Common myeloid progenitor, CD34-positive (primary cell): ENCODE measurements around the gene LITAF.

ENCODE experiments used
- CTCF ChIA-PET: fragments of 350-600 bp; sonication (Branson Sonifier 250); formaldehyde crosslinking; loops from one replicate; lab custom pipeline; 2021; ENCODE audit warnings: antibody characterized with exemption; lab: Charles Lee
- POLR2A ChIA-PET: fragments of 350-600 bp; sonication (Branson Sonifier 250); formaldehyde crosslinking; loops from one replicate; lab custom pipeline; 2021; ENCODE audit warnings: antibody characterized with exemption; lab: Charles Lee
- DNase-seq, 3 donors: peaks; one replicate each; pipeline versions ENCODE4 v3.0.0 to v3.0.0-alpha.2; 2013
- H3K27ac ChIP-seq, 2 experiments: 1 replicate in 1 of 2; 2 replicates in 1 of 2; pipeline ENCODE4 v1.7.0; 2013; ENCODE audit warnings: inconsistent platforms in 2 of 2, low read length in 2 of 2, mild to moderate bottlenecking in 2 of 2, low read depth in 1 of 2, moderate library complexity in 1 of 2; ENCODE audit not compliant: severe bottlenecking in 2 of 2, insufficient read depth in 1 of 2, poor library complexity in 1 of 2
- H3K27me3 ChIP-seq, 5 experiments: replicated peaks in 2 of 5; 1 replicate in 3 of 5; 2 replicates in 2 of 5; pipeline versions ENCODE4 v1.6.1 to v1.7.0; 2013; ENCODE audit warnings: low read length in 4 of 5, mild to moderate bottlenecking in 2 of 5, moderate library complexity in 2 of 5, inconsistent platforms in 1 of 5; ENCODE audit not compliant: insufficient read depth in 5 of 5, control insufficient read depth in 4 of 5
- H3K36me3 ChIP-seq, 4 experiments: 1 replicate in 2 of 4; 2 replicates in 2 of 4; pipeline versions ENCODE4 v1.6.1 to v1.7.0; 2013; ENCODE audit warnings: low read length in 3 of 4, control low read depth in 1 of 4, mild to moderate bottlenecking in 1 of 4; ENCODE audit not compliant: control insufficient read depth in 4 of 4, insufficient read depth in 4 of 4
- H3K4me1 ChIP-seq, 4 experiments: 1 replicate in 3 of 4; 2 replicates in 1 of 4; pipeline versions ENCODE4 v1.6.1 to v1.7.1; 2013; ENCODE audit warnings: low read length in 3 of 4, mild to moderate bottlenecking in 3 of 4, control low read depth in 1 of 4, inconsistent platforms in 1 of 4, moderate library complexity in 1 of 4; ENCODE audit not compliant: control insufficient read depth in 4 of 4, insufficient read depth in 4 of 4; ENCODE audit errors: control extremely low read depth in 1 of 4
- H3K4me3 ChIP-seq, 7 experiments: 1 replicate in 4 of 7; 2 replicates in 3 of 7; pipeline versions ENCODE4 v1.5.1 to v1.7.0; 2013; ENCODE audit warnings: mild to moderate bottlenecking in 7 of 7, low read length in 6 of 7, moderate library complexity in 6 of 7, inconsistent platforms in 2 of 7, low read depth in 2 of 7, control low read depth in 1 of 7; ENCODE audit not compliant: insufficient read depth in 4 of 7, control insufficient read depth in 1 of 7; ENCODE audit errors: extremely low read depth in 1 of 7
- H3K9me3 ChIP-seq, 5 experiments: 1 replicate in 4 of 5; 2 replicates in 1 of 5; pipeline versions ENCODE4 v1.6.1 to v1.7.1; 2013; ENCODE audit warnings: low read length in 4 of 5, mild to moderate bottlenecking in 2 of 5, inconsistent platforms in 1 of 5, low read depth in 1 of 5, moderate library complexity in 1 of 5; ENCODE audit not compliant: control insufficient read depth in 4 of 5, insufficient read depth in 2 of 5; ENCODE audit errors: control extremely low read depth in 1 of 5
- WGBS: methylation state at CpG from one replicate; pipeline ENCODE4 v1.1.5; 2013; ENCODE audit not compliant: insufficient coverage; 5-methylcytosine and 5-hydroxymethylcytosine counted together

The LITAF gene

DNA sequence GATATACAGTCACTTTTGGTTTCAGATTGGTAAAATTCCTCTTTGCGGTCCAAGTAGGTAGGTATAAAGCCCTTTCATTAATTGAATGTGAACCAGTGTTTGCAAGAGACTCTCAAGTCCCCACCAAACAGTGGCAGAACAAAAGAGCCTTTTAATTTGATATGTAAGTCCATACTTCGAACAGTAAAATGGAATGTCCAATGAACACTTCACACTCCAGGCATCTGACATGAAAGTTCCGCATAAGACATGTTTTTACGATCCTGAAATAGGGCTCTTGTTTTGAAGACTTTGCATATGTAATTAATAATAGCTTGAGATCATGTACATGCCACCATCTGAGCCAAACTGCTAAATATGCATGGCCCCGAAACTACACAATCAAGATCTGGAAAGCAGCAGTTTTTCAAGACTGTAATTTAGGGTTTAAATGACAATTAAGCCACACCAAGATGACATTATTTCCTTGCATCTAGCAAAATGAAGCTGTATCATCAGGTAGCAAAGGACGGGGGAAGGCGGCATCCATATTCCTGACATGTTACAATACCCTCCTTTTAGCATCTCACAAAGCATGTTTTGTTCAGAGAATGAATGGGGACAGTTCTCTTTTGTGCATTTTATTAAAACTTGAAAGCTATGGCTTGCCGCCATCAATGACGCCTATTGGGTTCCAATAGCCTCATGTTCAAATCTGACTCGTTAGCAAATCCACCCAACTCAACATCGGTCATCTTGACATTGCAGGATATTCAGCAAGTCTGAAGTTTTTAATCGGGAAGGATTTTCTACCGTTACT is 39.4 kb downstream of the LITAF start:
- 100% methylated on average over 7 of the region's 13 CpGs for WGBS
- Histone ChIP-seq H3K27me3 (no peaks in the 10 kb centered on the region), H3K9me3 (no peaks in the 10 kb centered on the region), H3K4me3 (no peak overlapping the region), H3K27ac (no peak overlapping the region), H3K36me3 (peaks cover 22 to 52% (median 34%) of the 10 kb centered on the region in 4 experiments), H3K4me1 (peaks cover 4 to 9% (median 6%) of the 10 kb centered on the region in 4 experiments)
- ChIA-PET CTCF (interaction anchor here (1.5 to 3.5 kb wide), 2 partner anchors 16 to 51 kb away, joined by 3 to 12 read pairs; no protein-coding TSS in a partner anchor), POLR2A (no interaction called here)
- no peak for DNase-seq

DNA sequence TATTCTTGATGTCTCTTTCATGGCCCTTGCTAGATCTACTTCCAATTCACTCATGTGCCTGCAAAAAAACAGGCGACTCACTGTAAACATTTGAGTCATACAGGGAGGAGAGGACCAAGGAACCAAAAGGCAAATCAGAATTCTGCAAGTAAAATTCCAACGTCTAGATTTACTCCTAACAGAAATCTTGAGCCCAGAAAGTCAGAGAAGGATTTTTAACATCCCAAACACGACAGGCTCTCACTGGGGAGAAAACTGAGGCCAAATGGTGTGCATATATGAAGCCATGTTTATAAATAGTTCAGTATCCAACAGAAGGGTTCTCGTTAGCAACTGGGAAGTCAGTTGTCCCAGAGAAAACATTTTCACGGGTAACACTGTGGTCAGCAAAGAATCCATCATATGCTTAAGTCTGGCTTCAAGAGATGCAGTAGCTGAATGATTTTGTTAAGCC is 40.1 kb downstream of the LITAF start:
- Histone ChIP-seq H3K4me1 (peaks cover 0 to 2% (median under 1%) of the 10 kb centered on the region in 4 experiments), H3K27me3 (no peaks in the 10 kb centered on the region), H3K36me3 (peaks cover 21 to 45% (median 33%) of the 10 kb centered on the region in 4 experiments), H3K27ac (no peak overlapping the region), H3K9me3 (no peaks in the 10 kb centered on the region), H3K4me3 (no peak overlapping the region)
- DNase-seq: no peak
- POLR2A ChIA-PET: no interaction called here
- 88% methylated on average over 5 of the region's 5 CpGs for WGBS
- CTCF ChIA-PET: interaction anchor here (1.0 to 3.5 kb wide), 2 partner anchors 12 to 15 kb away, joined by 3 to 12 read pairs; no protein-coding TSS in a partner anchor

DNA sequence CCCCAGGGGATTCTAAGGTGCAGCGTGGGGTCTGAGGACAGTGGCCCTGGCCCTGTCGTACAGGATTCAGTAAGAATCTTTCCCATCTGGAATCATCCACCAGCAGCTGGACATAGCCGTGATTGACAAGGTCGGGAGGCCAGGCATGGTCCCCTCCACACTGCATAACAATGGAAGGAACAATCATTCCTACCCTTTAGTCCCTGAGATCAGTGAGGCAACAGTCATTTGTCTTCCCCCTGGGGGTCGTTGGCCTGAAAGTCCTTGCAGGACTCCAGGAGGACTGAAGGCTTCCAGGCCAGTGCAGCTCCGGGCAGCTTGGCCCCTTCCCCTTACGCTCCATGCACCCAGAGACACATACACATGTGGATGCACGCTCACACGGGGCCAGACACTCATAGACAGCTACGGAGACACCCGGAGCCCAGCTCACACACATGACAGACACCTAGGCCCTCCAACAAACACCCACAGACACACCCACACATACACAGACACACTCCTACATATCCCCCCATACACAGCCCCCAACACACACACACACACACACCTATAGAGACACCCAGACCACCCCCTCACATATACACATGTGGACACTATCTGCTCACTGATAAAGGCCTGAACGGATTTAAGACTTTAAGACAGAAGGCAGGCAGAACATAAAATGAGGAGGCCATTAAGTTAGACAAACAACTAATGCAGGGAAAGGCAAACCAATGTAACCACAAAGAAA is 42.9 kb downstream of the LITAF start:
- ChIA-PET POLR2A (no interaction called here), CTCF (interaction anchor here (1.1 kb wide), 1 partner anchor 11 kb away, joined by 3 read pairs; no protein-coding TSS in a partner anchor)
- Histone ChIP-seq H3K9me3 (no peaks in the 10 kb centered on the region), H3K27ac (no peak overlapping the region), H3K4me3 (no peak overlapping the region), H3K36me3 (peaks cover 7 to 20% (median 15%) of the 10 kb centered on the region in 4 experiments), H3K27me3 (no peaks in the 10 kb centered on the region), H3K4me1 (peaks cover 0 to 1% (median 0%) of the 10 kb centered on the region in 4 experiments)
- 98% methylated on average over 10 of the region's 12 CpGs for WGBS
- no peak for DNase-seq

DNA sequence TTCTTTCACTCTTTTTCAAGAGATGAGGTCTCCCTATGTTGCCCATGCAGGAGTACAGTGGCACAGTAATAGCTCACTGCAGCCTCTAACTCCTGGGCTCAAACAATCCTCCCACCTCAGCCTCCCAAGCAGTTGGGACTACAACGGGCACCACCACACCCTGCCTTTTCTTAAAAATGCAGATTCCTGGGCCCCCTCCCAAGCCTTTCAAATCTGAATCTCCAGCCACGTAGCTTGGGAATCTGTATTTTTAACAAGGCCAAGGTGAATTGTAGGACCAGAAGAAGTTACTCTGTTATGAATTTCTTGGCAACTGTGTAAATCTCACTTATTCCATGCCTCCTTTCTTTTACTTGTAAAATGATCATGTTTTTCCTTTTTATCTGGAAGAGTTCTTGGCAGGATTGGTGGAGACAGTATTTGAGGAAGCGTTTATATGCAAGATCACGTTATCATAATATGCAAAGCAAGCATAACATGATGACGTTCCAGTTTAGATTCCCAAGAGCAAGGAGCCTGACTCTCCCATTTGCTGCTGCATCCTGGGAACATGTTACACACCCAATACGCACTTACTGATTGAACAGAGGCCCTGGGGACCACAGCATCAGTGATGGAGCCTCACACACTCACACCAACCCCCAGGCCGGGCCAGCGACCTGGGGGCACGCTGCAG is 44.5 kb downstream of the LITAF start:
- Histone ChIP-seq H3K4me3 (no peak overlapping the region), H3K36me3 (peaks cover 0 to 5% (median 2%) of the 10 kb centered on the region in 4 experiments), H3K9me3 (no peaks in the 10 kb centered on the region), H3K27ac (no peak overlapping the region), H3K27me3 (no peaks in the 10 kb centered on the region), H3K4me1 (peaks cover 0 to 1% (median 0%) of the 10 kb centered on the region in 4 experiments)
- WGBS: 84% methylated on average over 5 of the region's 9 CpGs
- ChIA-PET CTCF (interaction anchor here (2.0 kb wide), 1 partner anchor 11 kb away, joined by 6 read pairs; no protein-coding TSS in a partner anchor), POLR2A (interaction anchor here (0.6 kb wide), 1 partner anchor 9 kb away, joined by 4 read pairs; no protein-coding TSS in a partner anchor)
- DNase-seq: no peak

DNA sequence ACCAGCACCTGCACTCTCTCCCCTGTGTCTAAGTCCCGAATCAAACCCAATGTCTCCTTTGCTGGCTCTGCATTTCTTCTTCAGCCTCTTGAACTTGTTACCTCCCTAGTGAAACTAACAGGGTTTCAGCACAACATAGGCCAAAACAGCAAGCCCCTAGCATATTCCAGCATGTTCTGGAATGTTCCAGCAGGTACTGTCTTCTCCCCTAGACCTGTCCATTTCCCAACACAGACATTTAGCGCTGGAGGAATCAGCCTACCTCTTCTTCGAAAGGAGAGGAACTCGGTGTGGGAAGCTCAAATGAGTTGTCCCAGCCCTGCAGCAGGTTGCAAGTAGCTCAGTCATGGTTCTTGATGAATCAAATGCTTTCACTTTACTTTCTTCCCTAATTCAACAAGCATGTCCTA is 47.1 kb downstream of the LITAF start:
- H3K9me3 ChIP-seq: no peaks in the 10 kb centered on the region
- H3K4me1 ChIP-seq: peaks cover 0 to 1% (median 0%) of the 10 kb centered on the region in 4 experiments
- CTCF ChIA-PET: interaction anchor here (0.8 to 1.0 kb wide), 3 partner anchors 20 to 143 kb away, joined by 3 read pairs; no protein-coding TSS in a partner anchor
- peak in 2 of 3 donors; percentile 38 to 39 for DNase-seq
- H3K27ac ChIP-seq: no peak overlapping the region
- no peaks in the 10 kb centered on the region for H3K27me3 ChIP-seq
- no peaks in the 10 kb centered on the region for H3K36me3 ChIP-seq
- 52% methylated on average over 4 of the region's 4 CpGs for WGBS
- no peak overlapping the region for H3K4me3 ChIP-seq
- POLR2A ChIA-PET: no interaction called here

DNA sequence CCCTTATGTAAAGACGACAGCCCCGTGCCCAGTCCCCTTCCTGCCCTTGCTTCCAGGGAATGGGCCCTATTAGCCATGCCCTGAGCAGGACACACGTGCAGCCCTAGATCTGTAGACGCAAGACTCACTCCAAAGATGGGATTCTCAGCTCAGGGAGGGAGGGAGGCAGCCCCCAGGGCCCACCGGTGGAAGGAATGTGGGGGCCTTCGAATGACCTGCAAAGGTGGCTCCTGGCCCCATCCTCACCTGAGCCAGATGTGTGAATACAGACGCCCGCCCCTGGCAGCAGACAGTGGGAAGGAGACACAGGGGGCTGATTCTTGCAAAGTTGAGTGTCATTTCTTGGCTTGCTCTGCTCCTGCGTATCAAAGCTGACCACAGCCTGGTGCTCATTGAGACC is 47.8 kb downstream of the LITAF start:
- Histone ChIP-seq H3K36me3 (no peaks in the 10 kb centered on the region), H3K4me1 (peaks cover 0 to 1% (median 0%) of the 10 kb centered on the region in 4 experiments), H3K9me3 (no peaks in the 10 kb centered on the region), H3K27me3 (no peaks in the 10 kb centered on the region), H3K27ac (no peak overlapping the region), H3K4me3 (no peak overlapping the region)
- ChIA-PET CTCF (interaction anchor here (0.8 to 1.2 kb wide), 5 partner anchors 101 to 176 kb away, joined by 3 read pairs; no protein-coding TSS in a partner anchor), POLR2A (interaction anchor here (0.6 kb wide), 1 partner anchor 242 kb away, joined by 5 read pairs; no protein-coding TSS in a partner anchor)
- no peak for DNase-seq
- 97% methylated on average over 7 of the region's 9 CpGs for WGBS
